ENCODE data around the gene SLAMF8. TPM values are rescaled to one million over a fixed set of nuclear protein-coding genes. Genes with fewer than 3 reads are reported as not detected.

Gene SLAMF8
- total and polyA plus RNA-seq, 4 donors = 0.28 to 1.6 (median 1.1) TPM

DNA sequence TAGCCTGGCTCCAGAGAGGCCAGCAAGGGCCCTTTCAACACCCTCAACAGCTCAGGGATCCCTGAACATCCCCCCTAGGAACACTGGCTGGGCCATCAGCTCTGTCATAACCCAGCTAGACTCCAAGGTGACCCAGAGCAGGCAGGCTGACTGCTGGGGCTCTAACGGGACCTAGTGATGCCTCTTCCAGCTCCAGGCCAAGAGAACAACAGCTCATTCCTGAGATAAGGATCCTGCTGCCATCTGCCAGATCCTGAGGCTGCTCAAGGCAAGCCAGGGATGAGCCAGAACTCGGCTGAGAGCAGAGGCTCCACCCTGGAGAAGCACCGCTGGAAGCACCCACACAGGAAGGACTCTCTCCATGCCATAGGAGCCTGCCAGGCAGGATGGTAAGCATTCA is 33.8 kb downstream of the SLAMF8 start:
- Histone ChIP-seq H3K4me3 (ENCODE audit: low read depth in 1 of 3, low read length in 3 of 3) (no peak overlapping the region), H3K27me3 (ENCODE audit: control insufficient read depth in 4 of 4, insufficient read depth in 4 of 4, low read length in 3 of 4) (no peaks in the 10 kb centered on the region), H3K27ac (ENCODE audit: low read depth in 1 of 2, low read length in 2 of 2) (no peak overlapping the region), H3K9ac (ENCODE audit: low read depth in 1 of 2, low read length in 2 of 2) (no peak overlapping the region), H3K36me3 (ENCODE audit: control insufficient read depth in 4 of 4, insufficient read depth in 3 of 4, low read depth in 1 of 4, low read length in 3 of 4) (no peaks in the 10 kb centered on the region), H3K9me3 (ENCODE audit: control insufficient read depth in 4 of 4, low read length in 3 of 4) (no peaks in the 10 kb centered on the region), H3K4me1 (ENCODE audit: control insufficient read depth in 4 of 4, insufficient read depth in 4 of 4, low read length in 3 of 4) (no peaks in the 10 kb centered on the region)
- no peak for DNase-seq (ENCODE audit: low spot score)
- TF ChIP-seq GABPA (IDR thresholded peaks at IDR 0.05 in 1 of 2, conservative IDR thresholded peaks at IDR 0.05 in 1 of 2) = no peak
- no peak for TF ChIP-seq HNF4A (conservative IDR thresholded peaks at IDR 0.05)
- TF ChIP-seq NR2F2 (IDR thresholded peaks at IDR 0.05) = no peak
- TF ChIP-seq RXRA (IDR thresholded peaks at IDR 0.05) = no peak
- TF ChIP-seq RAD21 (IDR thresholded peaks at IDR 0.05) = no peak
- no peak for TF ChIP-seq TAF1 (conservative IDR thresholded peaks at IDR 0.05)
- no peak for TF ChIP-seq EGR1 (IDR thresholded peaks at IDR 0.05; ENCODE audit: low read depth in 2 of 2)
- TF ChIP-seq FOXA1 (IDR thresholded peaks at IDR 0.05) = no peak
- 64% methylated on average over 3 of the region's 3 CpGs for WGBS

DNA sequence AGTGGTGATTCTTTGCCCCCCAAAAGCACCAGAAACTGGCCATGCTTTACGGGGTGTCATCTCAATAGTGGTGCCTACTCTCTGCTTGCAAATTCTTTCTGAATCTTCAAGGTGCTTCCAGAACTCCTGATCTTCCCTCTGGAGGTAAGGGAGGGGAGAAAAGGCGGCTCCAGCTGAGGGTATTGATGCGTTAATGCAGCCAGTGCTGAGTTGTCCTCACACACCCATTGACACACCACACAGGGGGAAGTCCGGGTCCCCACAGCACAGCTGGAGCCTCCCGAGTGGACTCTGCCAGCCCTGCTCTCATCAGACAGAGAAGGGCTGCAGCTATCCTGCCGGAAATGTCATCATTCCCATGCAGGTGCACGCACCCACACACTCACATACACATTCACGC is 34.5 kb downstream of the SLAMF8 start:
- H3K9ac ChIP-seq (ENCODE audit: low read depth in 1 of 2, low read length in 2 of 2) = no peak overlapping the region
- TF ChIP-seq YY1 (IDR thresholded peaks at IDR 0.05) (no peak), SP1 (IDR thresholded peaks at IDR 0.05) (no peak), HNF4G (IDR thresholded peaks at IDR 0.05) (no peak)
- no peak overlapping the region for H3K27ac ChIP-seq (ENCODE audit: low read depth in 1 of 2, low read length in 2 of 2)
- no peak overlapping the region for H3K4me3 ChIP-seq (ENCODE audit: low read depth in 1 of 3, low read length in 3 of 3)
- H3K36me3 ChIP-seq (ENCODE audit: control insufficient read depth in 4 of 4, insufficient read depth in 3 of 4, low read depth in 1 of 4, low read length in 3 of 4) = no peaks in the 10 kb centered on the region
- WGBS = 78% methylated on average over 8 of the region's 8 CpGs
- H3K4me1 ChIP-seq (ENCODE audit: control insufficient read depth in 4 of 4, insufficient read depth in 4 of 4, low read length in 3 of 4) = no peaks in the 10 kb centered on the region
- H3K9me3 ChIP-seq (ENCODE audit: control insufficient read depth in 4 of 4, low read length in 3 of 4) = no peaks in the 10 kb centered on the region
- no peaks in the 10 kb centered on the region for H3K27me3 ChIP-seq (ENCODE audit: control insufficient read depth in 4 of 4, insufficient read depth in 4 of 4, low read length in 3 of 4)
- no peak for DNase-seq (ENCODE audit: low spot score)

DNA sequence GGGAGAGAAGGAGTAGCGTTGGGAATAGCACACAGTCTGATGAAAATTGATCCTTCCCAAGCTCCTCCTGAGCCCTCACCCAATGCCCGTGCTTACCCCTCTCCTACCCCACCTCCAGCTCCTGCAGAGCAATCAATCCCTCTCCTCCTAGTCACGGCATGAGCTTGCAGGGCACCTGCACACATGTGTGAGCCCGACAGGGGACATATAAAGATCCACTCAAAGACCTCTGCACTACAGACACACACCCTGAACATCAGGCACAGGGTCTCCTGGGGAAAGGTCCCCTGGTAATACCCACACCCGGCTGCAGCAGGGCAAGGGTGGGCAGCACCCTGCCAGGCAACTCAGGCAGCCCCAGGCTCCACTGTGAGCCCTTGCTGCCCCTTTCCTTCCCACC is 35.4 kb downstream of the SLAMF8 start:
- H3K36me3 ChIP-seq (ENCODE audit: control insufficient read depth in 4 of 4, insufficient read depth in 3 of 4, low read depth in 1 of 4, low read length in 3 of 4) = no peaks in the 10 kb centered on the region
- H3K4me3 ChIP-seq (ENCODE audit: low read depth in 1 of 3, low read length in 3 of 3) = no peak overlapping the region
- H3K27ac ChIP-seq (ENCODE audit: low read depth in 1 of 2, low read length in 2 of 2) = no peak overlapping the region
- DNase-seq (ENCODE audit: low spot score) = no peak
- 86% methylated on average over 5 of the region's 5 CpGs for WGBS
- no peak overlapping the region for H3K9ac ChIP-seq (ENCODE audit: low read depth in 1 of 2, low read length in 2 of 2)
- no peaks in the 10 kb centered on the region for H3K9me3 ChIP-seq (ENCODE audit: control insufficient read depth in 4 of 4, low read length in 3 of 4)
- H3K27me3 ChIP-seq (ENCODE audit: control insufficient read depth in 4 of 4, insufficient read depth in 4 of 4, low read length in 3 of 4) = no peaks in the 10 kb centered on the region
- no peak for TF ChIP-seq SP1 (IDR thresholded peaks at IDR 0.05)
- TF ChIP-seq HNF4A (conservative IDR thresholded peaks at IDR 0.05) = no peak
- no peak for TF ChIP-seq FOXA1 (IDR thresholded peaks at IDR 0.05)
- TF ChIP-seq, protein P1, sequence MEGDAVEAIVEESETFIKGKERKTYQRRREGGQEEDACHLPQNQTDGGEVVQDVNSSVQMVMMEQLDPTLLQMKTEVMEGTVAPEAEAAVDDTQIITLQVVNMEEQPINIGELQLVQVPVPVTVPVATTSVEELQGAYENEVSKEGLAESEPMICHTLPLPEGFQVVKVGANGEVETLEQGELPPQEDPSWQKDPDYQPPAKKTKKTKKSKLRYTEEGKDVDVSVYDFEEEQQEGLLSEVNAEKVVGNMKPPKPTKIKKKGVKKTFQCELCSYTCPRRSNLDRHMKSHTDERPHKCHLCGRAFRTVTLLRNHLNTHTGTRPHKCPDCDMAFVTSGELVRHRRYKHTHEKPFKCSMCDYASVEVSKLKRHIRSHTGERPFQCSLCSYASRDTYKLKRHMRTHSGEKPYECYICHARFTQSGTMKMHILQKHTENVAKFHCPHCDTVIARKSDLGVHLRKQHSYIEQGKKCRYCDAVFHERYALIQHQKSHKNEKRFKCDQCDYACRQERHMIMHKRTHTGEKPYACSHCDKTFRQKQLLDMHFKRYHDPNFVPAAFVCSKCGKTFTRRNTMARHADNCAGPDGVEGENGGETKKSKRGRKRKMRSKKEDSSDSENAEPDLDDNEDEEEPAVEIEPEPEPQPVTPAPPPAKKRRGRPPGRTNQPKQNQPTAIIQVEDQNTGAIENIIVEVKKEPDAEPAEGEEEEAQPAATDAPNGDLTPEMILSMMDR (IDR thresholded peaks at IDR 0.05; ENCODE audit: low read depth, low read length, missing input control) = no peak
- H3K4me1 ChIP-seq (ENCODE audit: control insufficient read depth in 4 of 4, insufficient read depth in 4 of 4, low read length in 3 of 4) = no peaks in the 10 kb centered on the region

DNA sequence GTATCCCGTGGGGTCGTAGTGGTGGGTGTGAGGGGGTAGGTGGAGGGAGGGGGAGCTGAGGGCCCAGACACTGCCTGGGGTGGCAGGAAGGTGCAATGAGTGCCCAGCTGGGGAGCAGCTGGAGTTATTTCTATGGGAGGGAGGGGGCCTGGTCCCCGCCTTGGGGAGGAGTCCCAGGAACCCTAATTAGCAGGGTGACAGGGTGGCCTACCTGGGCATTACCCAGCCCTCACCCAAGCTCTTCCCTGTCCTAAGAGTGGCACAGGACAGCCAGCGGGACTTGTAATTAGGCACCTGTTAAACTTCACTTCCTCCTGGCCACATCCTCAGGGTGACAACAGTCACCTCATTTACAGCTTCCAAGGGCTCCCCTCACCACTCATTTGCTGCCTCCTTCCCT is 35.9 kb downstream of the SLAMF8 start, which contains the start of gene VSIG8:
TSS of gene VSIG8 (minus strand) at position 101 of the 400 bp plus-strand sequence. CDS start 136 bp downstream, outside the sequence.
- Histone ChIP-seq H3K36me3 (ENCODE audit: control insufficient read depth in 4 of 4, insufficient read depth in 3 of 4, low read depth in 1 of 4, low read length in 3 of 4) (no peaks in the 10 kb centered on the region), H3K4me3 (ENCODE audit: low read depth in 1 of 3, low read length in 3 of 3) (no peak within 1 kb of the TSS), H3K9ac (ENCODE audit: low read depth in 1 of 2, low read length in 2 of 2) (no peak within 1 kb of the TSS), H3K27me3 (ENCODE audit: control insufficient read depth in 4 of 4, insufficient read depth in 4 of 4, low read length in 3 of 4) (no peaks in the 10 kb centered on the region), H3K9me3 (ENCODE audit: control insufficient read depth in 4 of 4, low read length in 3 of 4) (no peaks in the 10 kb centered on the region), H3K4me1 (ENCODE audit: control insufficient read depth in 4 of 4, insufficient read depth in 4 of 4, low read length in 3 of 4) (peaks cover 0 to 2% (median 1%) of the 10 kb centered on the region in 4 donors), H3K27ac (ENCODE audit: low read depth in 1 of 2, low read length in 2 of 2) (no peak within 1 kb of the TSS)
- WGBS = 75% methylated on average over 4 of the region's 4 CpGs
- TF ChIP-seq EGR1 (IDR thresholded peaks at IDR 0.05; ENCODE audit: low read depth in 2 of 2) (no peak), GABPA (IDR thresholded peaks at IDR 0.05 in 1 of 2, conservative IDR thresholded peaks at IDR 0.05 in 1 of 2) (no peak), SP1 (IDR thresholded peaks at IDR 0.05) (no peak)
- TF ChIP-seq, protein P1 (IDR thresholded peaks at IDR 0.05; ENCODE audit: low read depth, low read length, missing input control) = no peak
- TF ChIP-seq, protein P2, sequence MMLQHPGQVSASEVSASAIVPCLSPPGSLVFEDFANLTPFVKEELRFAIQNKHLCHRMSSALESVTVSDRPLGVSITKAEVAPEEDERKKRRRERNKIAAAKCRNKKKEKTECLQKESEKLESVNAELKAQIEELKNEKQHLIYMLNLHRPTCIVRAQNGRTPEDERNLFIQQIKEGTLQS (IDR thresholded peaks at IDR 0.05) = no peak
- no peak for DNase-seq (ENCODE audit: low spot score)
